Trophoblast cell (in vitro differentiated cells and primary cell): ENCODE results near the gene CYB561.

Source experiments
- DNase-seq, 2 donors: peaks; one replicate each; pipeline ENCODE4 v3.0.0-alpha.2; 2016
- H2AFZ ChIP-seq: 2 replicates; pipeline ENCODE4 v1.6.1; 2013; ENCODE audit warnings: low read length, moderate library complexity, mild to moderate bottlenecking; ENCODE audit not compliant: insufficient read depth, poor library complexity
- H2AK5ac ChIP-seq: 2 replicates; pipeline ENCODE4 v1.6.1; 2013; ENCODE audit warnings: mild to moderate bottlenecking, low read length
- H2BK120ac ChIP-seq: 2 replicates; pipeline ENCODE4 v1.6.1; 2013; ENCODE audit warnings: low read length, mild to moderate bottlenecking, moderate library complexity; ENCODE audit not compliant: insufficient read depth, poor library complexity
- H2BK12ac ChIP-seq: 2 replicates; pipeline ENCODE4 v1.6.1; 2013; ENCODE audit warnings: mild to moderate bottlenecking, low read length, moderate library complexity
- H2BK5ac ChIP-seq: 2 replicates; pipeline ENCODE4 v1.6.1; 2013; ENCODE audit warnings: low read length, low read depth, moderate library complexity, mild to moderate bottlenecking; ENCODE audit not compliant: poor library complexity
- H3K14ac ChIP-seq: 2 replicates; pipeline ENCODE4 v1.6.1; 2013; ENCODE audit warnings: mild to moderate bottlenecking, low read length
- H3K18ac ChIP-seq: 2 replicates; pipeline ENCODE4 v1.6.1; 2013; ENCODE audit warnings: mild to moderate bottlenecking, low read length
- H3K23ac ChIP-seq: 2 replicates; pipeline ENCODE4 v1.6.1; 2013; ENCODE audit warnings: low read length
- H3K27ac ChIP-seq: 2 replicates; pipeline ENCODE4 v1.5.1; 2013; ENCODE audit warnings: low read depth, mild to moderate bottlenecking, inconsistent platforms, low read length, moderate library complexity
- H3K27me3 ChIP-seq: 2 replicates; pipeline ENCODE4 v1.6.1; 2013; ENCODE audit warnings: inconsistent platforms, mild to moderate bottlenecking, low read length, moderate library complexity; ENCODE audit not compliant: insufficient read depth
- H3K36me3 ChIP-seq, 2 experiments: 1 replicate in 1 of 2; 2 replicates in 1 of 2; pipeline ENCODE4 v1.6.1; 2013; ENCODE audit warnings: low read length in 2 of 2, mild to moderate bottlenecking in 2 of 2, moderate library complexity in 1 of 2; ENCODE audit not compliant: insufficient read depth in 2 of 2, control insufficient read depth in 1 of 2
- H3K4ac ChIP-seq: 2 replicates; pipeline ENCODE4 v1.6.1; 2013; ENCODE audit warnings: low read depth, mild to moderate bottlenecking, low read length, moderate library complexity
- H3K4me1 ChIP-seq, 2 experiments: 1 replicate in 1 of 2; 2 replicates in 1 of 2; pipeline ENCODE4 v1.6.1; 2013; ENCODE audit warnings: low read length in 2 of 2, mild to moderate bottlenecking in 2 of 2, moderate library complexity in 1 of 2; ENCODE audit not compliant: insufficient read depth in 2 of 2, control insufficient read depth in 1 of 2
- H3K4me2 ChIP-seq: 2 replicates; pipeline ENCODE4 v1.6.1; 2013; ENCODE audit warnings: inconsistent platforms, mild to moderate bottlenecking, low read length, moderate library complexity
- H3K4me3 ChIP-seq: 2 replicates; pipeline ENCODE4 v1.5.1; 2013; ENCODE audit warnings: mild to moderate bottlenecking, low read depth, low read length, inconsistent platforms
- H3K79me1 ChIP-seq: one replicate; pipeline ENCODE4 v1.6.1; 2013; ENCODE audit warnings: low read length
- H3K79me2 ChIP-seq: 2 replicates; pipeline ENCODE4 v1.6.1; 2013; ENCODE audit warnings: low read length, mild to moderate bottlenecking; ENCODE audit not compliant: control insufficient read depth, insufficient read depth, poor library complexity
- H3K9ac ChIP-seq: 2 replicates; pipeline ENCODE4 v1.6.1; 2013; ENCODE audit warnings: mild to moderate bottlenecking, low read length
- H3K9me3 ChIP-seq: 2 replicates; pipeline ENCODE4 v1.6.1; 2013; ENCODE audit warnings: low read depth, mild to moderate bottlenecking, control low read depth, inconsistent platforms, low read length; ENCODE audit not compliant: insufficient read depth
- H4K12ac ChIP-seq: 2 replicates; pipeline ENCODE4 v1.6.1; 2013; ENCODE audit warnings: low read depth, mild to moderate bottlenecking, low read length, moderate library complexity
- H4K8ac ChIP-seq: 2 replicates; pipeline ENCODE4 v1.6.1; 2013; ENCODE audit warnings: low read depth, mild to moderate bottlenecking, low read length, moderate library complexity
- H4K91ac ChIP-seq: one replicate; pipeline ENCODE4 v1.6.1; 2013; ENCODE audit warnings: low read depth, mild to moderate bottlenecking, low read length, moderate library complexity
- WGBS: extraction: QIAGEN DNeasy Blood & Tissue Kit; methylation state at CpG from one replicate; pipeline ENCODE4 v1.1.7; 2013; ENCODE audit warnings: missing lambda C conversion rate; ENCODE audit not compliant: insufficient read length, insufficient coverage; ENCODE audit errors: extremely low coverage; 5-methylcytosine and 5-hydroxymethylcytosine counted together

The CYB561 gene

GRCh38 chr17:63438092-63439051 is 7.7 kb downstream of the CYB561 start:
- no peak overlapping the region for H2AK5ac ChIP-seq
- DNase-seq: no peak
- no peak overlapping the region for H4K91ac ChIP-seq
- H3K9ac ChIP-seq: no peak overlapping the region
- H3K18ac ChIP-seq: no peak overlapping the region
- H4K12ac ChIP-seq: no peak overlapping the region
- no peak overlapping the region for H2BK12ac ChIP-seq
- WGBS: no CpG with 5 or more reads among the region's 46 CpGs
- peaks cover 6% of the 10 kb centered on the region for H3K79me1 ChIP-seq
- H3K27me3 ChIP-seq: no peaks in the 10 kb centered on the region
- H3K27ac ChIP-seq: no peak overlapping the region
- H3K9me3 ChIP-seq: no peaks in the 10 kb centered on the region
- no peak overlapping the region for H3K4me2 ChIP-seq
- no peak overlapping the region for H3K14ac ChIP-seq
- H3K4me3 ChIP-seq: no peak overlapping the region
- peaks cover 8 to 14% of the 10 kb centered on the region in 2 experiments for H3K36me3 ChIP-seq
- H3K4ac ChIP-seq: no peak overlapping the region
- H4K8ac ChIP-seq: no peak overlapping the region
- no peak overlapping the region for H2AFZ ChIP-seq
- H3K4me1 ChIP-seq: peaks cover 9 to 17% of the 10 kb centered on the region in 2 experiments
- no peak overlapping the region for H2BK120ac ChIP-seq
- H3K79me2 ChIP-seq: no peaks in the 10 kb centered on the region
- H3K23ac ChIP-seq: no peak overlapping the region
- H2BK5ac ChIP-seq: no peak overlapping the region

- no peak overlapping the region for H2BK120ac ChIP-seq
- no peak overlapping the region for H3K9ac ChIP-seq
- no peak overlapping the region for H2AFZ ChIP-seq
- no peak overlapping the region for H3K23ac ChIP-seq
- no peak overlapping the region for H4K91ac ChIP-seq
- H3K79me1 ChIP-seq: peaks cover 7% of the 10 kb centered on the region
- H3K18ac ChIP-seq: no peak overlapping the region
- no peak overlapping the region for H2AK5ac ChIP-seq
- DNase-seq: no peak
- no peaks in the 10 kb centered on the region for H3K9me3 ChIP-seq
- peaks cover 8 to 14% of the 10 kb centered on the region in 2 experiments for H3K36me3 ChIP-seq
- H2BK12ac ChIP-seq: no peak overlapping the region
- H3K4ac ChIP-seq: no peak overlapping the region
- H3K27ac ChIP-seq: no peak overlapping the region
- peaks cover 15 to 25% of the 10 kb centered on the region in 2 experiments for H3K4me1 ChIP-seq
- no CpG with 5 or more reads among the region's 55 CpGs for WGBS
- no peaks in the 10 kb centered on the region for H3K27me3 ChIP-seq
- H3K4me3 ChIP-seq: no peak overlapping the region
- H4K12ac ChIP-seq: no peak overlapping the region
- H4K8ac ChIP-seq: no peak overlapping the region
- no peaks in the 10 kb centered on the region for H3K79me2 ChIP-seq
- no peak overlapping the region for H3K14ac ChIP-seq
- H3K4me2 ChIP-seq: no peak overlapping the region
- no peak overlapping the region for H2BK5ac ChIP-seq
Observed at GRCh38 chr17:63437287-63438091, 8.6 kb downstream of the CYB561 start.

GRCh38 chr17:63436523-63437110 is 9.5 kb downstream of the CYB561 start:
- Histone ChIP-seq H3K27me3 (no peaks in the 10 kb centered on the region), H3K4me3 (no peak overlapping the region), H3K4ac (no peak overlapping the region), H3K18ac (no peak overlapping the region), H2BK12ac (no peak overlapping the region), H4K12ac (no peak overlapping the region), H4K8ac (no peak overlapping the region), H3K9ac (no peak overlapping the region), H2AK5ac (no peak overlapping the region), H3K9me3 (no peaks in the 10 kb centered on the region), H3K14ac (no peak overlapping the region), H3K4me2 (no peak overlapping the region), H3K23ac (no peak overlapping the region), H2BK5ac (no peak overlapping the region), H3K4me1 (peaks cover 19 to 30% of the 10 kb centered on the region in 2 experiments), H3K36me3 (peaks cover 8 to 14% of the 10 kb centered on the region in 2 experiments), H2BK120ac (no peak overlapping the region), H3K79me2 (no peaks in the 10 kb centered on the region), H4K91ac (no peak overlapping the region), H2AFZ (no peak overlapping the region), H3K79me1 (peaks cover 7% of the 10 kb centered on the region), H3K27ac (no peak overlapping the region)
- no CpG with 5 or more reads among the region's 17 CpGs for WGBS
- DNase-seq: no peak
